OCI-LY7 (cell line): ENCODE measurements around the gene CHST3. TPM values are rescaled to one million over a fixed set of nuclear protein-coding genes. Genes with fewer than 3 reads are reported as not detected.

Experiments used
- BruUV-seq: library from RNA; stranded (reverse); fragments of 400-500 nt; replicated peaks from 2 replicates; lab custom pipeline; 2021; lab: Mats Ljungman, UMichigan
- CTCF ChIA-PET: fragments of 300-600 bp; sonication (Branson Sonifier 250); formaldehyde crosslinking; loops from one replicate; lab custom pipeline; 2022; ENCODE audit warnings: antibody characterized with exemption; ENCODE audit not compliant: unreplicated experiment; lab: Charles Lee
- POLR2A ChIA-PET: fragments of 300-600 bp; sonication (Branson Sonifier 250); formaldehyde crosslinking; loops from one replicate; lab custom pipeline; 2022; ENCODE audit warnings: antibody characterized with exemption; lab: Charles Lee
- DNase-seq: peaks from one replicate; pipeline ENCODE4 v3.0.0-alpha.2; 2015; ENCODE audit warnings: low spot score
- H2AFZ ChIP-seq: fragments of 200-600 bp; sonication (generic), shearing (Covaris generic); 2 replicates; pipeline ENCODE4 v1.6.1; 2014; ENCODE audit warnings: mild to moderate bottlenecking, antibody characterized with exemption, low read length, moderate library complexity
- H3K27ac ChIP-seq: fragments of 200-600 bp; sonication (generic); 2 replicates; pipeline ENCODE4 v1.5.1; 2014; ENCODE audit warnings: mixed run types, low read depth, mild to moderate bottlenecking, moderate library complexity, low read length, inconsistent platforms; ENCODE audit not compliant: poor library complexity, severe bottlenecking
- H3K36me3 ChIP-seq: fragments of 200-600 bp; sonication (generic); 2 replicates; pipeline ENCODE4 v1.6.1; 2014; ENCODE audit warnings: mild to moderate bottlenecking, antibody characterized with exemption, low read length, moderate library complexity, mixed read lengths; ENCODE audit not compliant: insufficient read depth
- H3K4me1 ChIP-seq: fragments of 200-600 bp; sonication (generic); 2 replicates; pipeline ENCODE4 v1.5.1; 2014; ENCODE audit warnings: mild to moderate bottlenecking, low read length; ENCODE audit not compliant: insufficient read depth, poor library complexity, severe bottlenecking
- H3K4me2 ChIP-seq: fragments of 200-600 bp; sonication (generic); 2 replicates; pipeline ENCODE4 v1.6.1; 2014; ENCODE audit warnings: mild to moderate bottlenecking, low read length
- H3K4me3 ChIP-seq: fragments of 200-600 bp; sonication (generic); 2 replicates; pipeline ENCODE4 v1.5.1; 2014; ENCODE audit warnings: mild to moderate bottlenecking, low read depth, low read length; ENCODE audit not compliant: poor library complexity, severe bottlenecking
- H3K79me2 ChIP-seq: fragments of 200-600 bp; sonication (generic); 2 replicates; pipeline ENCODE4 v1.6.1; 2016; ENCODE audit warnings: low read depth, mild to moderate bottlenecking, low read length, moderate library complexity, mixed read lengths; ENCODE audit not compliant: insufficient read depth
- H3K9me2 ChIP-seq: fragments of 200-600 bp; sonication (generic); 2 replicates; pipeline ENCODE4 v1.6.1; 2016; ENCODE audit warnings: mild to moderate bottlenecking, low read length, mixed read lengths; ENCODE audit not compliant: insufficient read depth
- H3K9me3 ChIP-seq: fragments of 200-600 bp; sonication (generic); 2 replicates; pipeline ENCODE4 v1.6.1; 2014; ENCODE audit warnings: mild to moderate bottlenecking, mixed run types, low read length, mixed read lengths
- H4K20me1 ChIP-seq: fragments of 200-600 bp; sonication (generic); 2 replicates; pipeline ENCODE4 v1.6.1; 2014; ENCODE audit warnings: mild to moderate bottlenecking, antibody characterized with exemption, low read length, moderate library complexity, mixed read lengths; ENCODE audit not compliant: insufficient read depth
- EZH2phosphoT487 ChIP-seq: fragments of 200-600 bp; sonication (generic); IDR thresholded peaks from 2 replicates; pipeline ENCODE4 v1.6.1; 2018; ENCODE audit warnings: low read depth, borderline replicate concordance, mild to moderate bottlenecking, mixed run types, antibody characterized with exemption, low read length, moderate library complexity, mixed read lengths
- intact Hi-C: fragments of 100-400 bp; cut with micrococcal nuclease; formaldehyde crosslinking; loops from one replicate; pipeline ENCODE4 v1.10.0; 2022; ENCODE audit not compliant: unreplicated experiment
- total RNA-seq, 2 experiments: library from RNA; depleted of rRNA in 1 of 2; stranded (reverse); fragments of >200 nt in 1 of 2; shearing (Covaris generic) in 1 of 2; gene quantifications; 2 replicates each; pipeline ENCODE4 v1.2.3, GENCODE V29; 2014 to 2022
- TF ChIP-seq, protein P1 (sequence below): fragments of 200-600 bp; sonication (generic); conservative IDR thresholded peaks from 2 replicates; pipeline ENCODE4 v1.5.1; 2014; ENCODE audit warnings: mild to moderate bottlenecking, antibody characterized with exemption, low read length, moderate library complexity, mixed read lengths

The CHST3 gene
- total RNA-seq, 2 experiments from 2014 or later, result not detected

DNA sequence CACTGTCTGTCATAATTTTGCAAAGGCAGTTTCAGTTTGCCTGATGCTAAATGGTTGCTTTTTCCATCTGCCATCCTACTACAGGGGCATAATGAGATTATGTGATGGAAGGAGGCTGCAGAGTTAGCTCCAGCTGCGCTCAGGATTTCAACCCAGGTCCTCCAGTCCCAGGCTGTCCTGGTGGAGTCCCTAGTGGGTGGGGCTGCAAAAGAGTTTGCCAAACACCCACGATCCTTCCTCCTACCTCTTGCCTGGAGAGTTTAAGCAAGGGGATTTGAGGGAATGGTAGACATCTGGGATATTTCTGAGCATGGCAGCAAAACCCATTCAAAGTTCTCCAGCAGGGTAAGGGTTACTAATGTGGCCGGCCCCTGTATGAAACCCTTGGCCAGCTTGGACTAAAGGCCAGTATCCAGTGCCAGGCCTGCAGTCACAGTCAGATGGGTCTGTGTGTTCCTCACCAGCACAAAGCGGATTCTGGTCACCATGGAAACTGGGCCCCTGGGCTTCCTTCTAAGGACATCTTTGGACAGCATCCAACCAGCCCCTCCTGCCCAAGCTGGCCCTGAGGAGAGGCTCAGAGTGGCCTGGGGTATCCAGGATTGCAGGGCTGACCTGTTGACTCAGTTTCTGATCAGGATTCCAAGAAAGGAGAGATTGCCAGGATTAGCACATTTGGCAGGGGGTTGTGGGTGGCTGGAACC lies 42.7 kb upstream of the CHST3 start:
- intact Hi-C loops, result no loop called here
- H3K4me2 ChIP-seq, result no peak overlapping the region
- no TSS peak for BruUV-seq

DNA sequence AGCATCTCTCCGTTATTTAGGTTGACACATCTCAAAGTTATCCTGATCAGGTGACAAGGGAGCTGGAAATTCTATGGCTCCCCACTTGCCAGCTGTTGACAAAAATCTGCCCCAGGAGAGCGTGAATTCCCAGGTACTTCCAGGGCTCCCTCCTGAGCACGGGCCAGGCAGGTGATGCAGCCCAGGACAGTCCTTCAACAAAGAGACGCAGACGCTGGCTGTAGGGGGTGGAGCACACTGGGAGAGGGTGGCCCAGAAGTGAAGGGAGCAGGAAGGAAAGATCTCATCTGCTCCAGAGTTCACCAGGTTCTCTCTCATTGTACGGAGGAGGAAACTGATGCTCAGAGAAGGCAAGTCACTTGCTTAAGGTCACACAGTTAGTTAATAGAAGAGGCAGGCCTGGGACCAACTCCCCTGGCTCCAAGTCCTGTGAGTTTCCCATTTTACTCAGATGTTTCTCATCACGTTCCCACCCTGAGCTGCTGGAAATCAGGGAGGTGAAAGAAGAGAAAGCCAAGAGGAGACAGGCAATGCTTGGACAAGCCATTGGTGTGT lies 41.0 kb upstream of the CHST3 start:
- no peaks in the 10 kb centered on the region for H3K36me3 ChIP-seq
- intact Hi-C loops, result no loop called here
- H3K4me2 ChIP-seq, result no peak overlapping the region
- no peak overlapping the region for H3K27ac ChIP-seq
- POLR2A ChIA-PET, result interaction anchor here (0.7 kb wide), 1 partner anchor 49 kb away, joined by 4 read pairs; no protein-coding TSS in a partner anchor
- no peaks in the 10 kb centered on the region for H3K4me1 ChIP-seq
- H3K9me3 ChIP-seq, result no peaks in the 10 kb centered on the region
- TF ChIP-seq EZH2phosphoT487, result no peak
- TF ChIP-seq, protein P1, sequence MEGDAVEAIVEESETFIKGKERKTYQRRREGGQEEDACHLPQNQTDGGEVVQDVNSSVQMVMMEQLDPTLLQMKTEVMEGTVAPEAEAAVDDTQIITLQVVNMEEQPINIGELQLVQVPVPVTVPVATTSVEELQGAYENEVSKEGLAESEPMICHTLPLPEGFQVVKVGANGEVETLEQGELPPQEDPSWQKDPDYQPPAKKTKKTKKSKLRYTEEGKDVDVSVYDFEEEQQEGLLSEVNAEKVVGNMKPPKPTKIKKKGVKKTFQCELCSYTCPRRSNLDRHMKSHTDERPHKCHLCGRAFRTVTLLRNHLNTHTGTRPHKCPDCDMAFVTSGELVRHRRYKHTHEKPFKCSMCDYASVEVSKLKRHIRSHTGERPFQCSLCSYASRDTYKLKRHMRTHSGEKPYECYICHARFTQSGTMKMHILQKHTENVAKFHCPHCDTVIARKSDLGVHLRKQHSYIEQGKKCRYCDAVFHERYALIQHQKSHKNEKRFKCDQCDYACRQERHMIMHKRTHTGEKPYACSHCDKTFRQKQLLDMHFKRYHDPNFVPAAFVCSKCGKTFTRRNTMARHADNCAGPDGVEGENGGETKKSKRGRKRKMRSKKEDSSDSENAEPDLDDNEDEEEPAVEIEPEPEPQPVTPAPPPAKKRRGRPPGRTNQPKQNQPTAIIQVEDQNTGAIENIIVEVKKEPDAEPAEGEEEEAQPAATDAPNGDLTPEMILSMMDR, result no peak
- DNase-seq, result no peak
- no peak overlapping the region for H2AFZ ChIP-seq
- no peaks in the 10 kb centered on the region for H4K20me1 ChIP-seq
- no peak overlapping the region for H3K4me3 ChIP-seq
- H3K9me2 ChIP-seq, result no peaks in the 10 kb centered on the region
- no peaks in the 10 kb centered on the region for H3K79me2 ChIP-seq
- no TSS peak for BruUV-seq
- CTCF ChIA-PET, result interaction anchor here (0.6 kb wide), 2 partner anchors 14 to 753 kb away, joined by 3 read pairs; no protein-coding TSS in a partner anchor

More for the DNA sequence above, 42.7 kb upstream of the CHST3 start:
- ChIA-PET POLR2A (no interaction called here), CTCF (no interaction called here)
- Histone ChIP-seq H2AFZ (no peak overlapping the region), H3K4me3 (no peak overlapping the region), H4K20me1 (no peaks in the 10 kb centered on the region), H3K27ac (no peak overlapping the region), H3K36me3 (no peaks in the 10 kb centered on the region), H3K9me2 (no peaks in the 10 kb centered on the region), H3K4me1 (no peaks in the 10 kb centered on the region), H3K9me3 (peaks cover 15% of the 10 kb centered on the region; the same call in 1 of the 2 replicates), H3K79me2 (no peaks in the 10 kb centered on the region)
- DNase-seq, result no peak
- TF ChIP-seq, protein P1, result no peak
- TF ChIP-seq EZH2phosphoT487, result no peak

DNA sequence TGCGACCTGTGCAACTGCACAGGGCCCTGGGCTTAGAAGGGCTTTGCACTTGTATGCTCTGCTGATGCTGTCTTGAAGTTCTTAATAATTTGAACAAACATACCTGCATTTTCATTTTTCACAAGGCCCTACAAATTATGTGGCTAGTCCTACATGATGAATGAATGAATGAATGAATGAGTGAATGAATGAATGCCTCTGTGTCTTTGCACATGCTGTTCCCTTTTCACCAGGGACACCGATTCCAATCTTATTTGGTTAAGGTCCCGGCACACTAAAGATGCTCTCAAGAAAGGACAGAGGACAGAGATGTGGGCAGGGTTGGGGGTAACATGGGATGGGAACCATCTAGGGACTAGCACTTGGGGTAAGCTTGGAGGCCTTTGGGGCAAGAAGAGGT lies 39.4 kb upstream of the CHST3 start:
- CTCF ChIA-PET, result no interaction called here
- DNase-seq, result no peak
- no peak overlapping the region for H3K4me2 ChIP-seq
- no peak overlapping the region for H3K27ac ChIP-seq
- POLR2A ChIA-PET, result no interaction called here
- no TSS peak for BruUV-seq
- H3K4me3 ChIP-seq, result no peak overlapping the region
- no peaks in the 10 kb centered on the region for H3K9me3 ChIP-seq
- no peaks in the 10 kb centered on the region for H3K79me2 ChIP-seq
- H3K36me3 ChIP-seq, result no peaks in the 10 kb centered on the region
- H3K4me1 ChIP-seq, result no peaks in the 10 kb centered on the region
- no peaks in the 10 kb centered on the region for H3K9me2 ChIP-seq
- TF ChIP-seq EZH2phosphoT487, result no peak
- TF ChIP-seq, protein P1, result no peak
- intact Hi-C loops, result no loop called here
- no peaks in the 10 kb centered on the region for H4K20me1 ChIP-seq
- no peak overlapping the region for H2AFZ ChIP-seq
